ENCODE measurements around the gene KIAA0930. TPM values are rescaled to one million over a fixed set of nuclear protein-coding genes. Genes with fewer than 3 reads are reported as not detected.

KIAA0930 gene
- total RNA-seq, 1 experiment from 2014 or later = 61.9 TPM

DNA sequence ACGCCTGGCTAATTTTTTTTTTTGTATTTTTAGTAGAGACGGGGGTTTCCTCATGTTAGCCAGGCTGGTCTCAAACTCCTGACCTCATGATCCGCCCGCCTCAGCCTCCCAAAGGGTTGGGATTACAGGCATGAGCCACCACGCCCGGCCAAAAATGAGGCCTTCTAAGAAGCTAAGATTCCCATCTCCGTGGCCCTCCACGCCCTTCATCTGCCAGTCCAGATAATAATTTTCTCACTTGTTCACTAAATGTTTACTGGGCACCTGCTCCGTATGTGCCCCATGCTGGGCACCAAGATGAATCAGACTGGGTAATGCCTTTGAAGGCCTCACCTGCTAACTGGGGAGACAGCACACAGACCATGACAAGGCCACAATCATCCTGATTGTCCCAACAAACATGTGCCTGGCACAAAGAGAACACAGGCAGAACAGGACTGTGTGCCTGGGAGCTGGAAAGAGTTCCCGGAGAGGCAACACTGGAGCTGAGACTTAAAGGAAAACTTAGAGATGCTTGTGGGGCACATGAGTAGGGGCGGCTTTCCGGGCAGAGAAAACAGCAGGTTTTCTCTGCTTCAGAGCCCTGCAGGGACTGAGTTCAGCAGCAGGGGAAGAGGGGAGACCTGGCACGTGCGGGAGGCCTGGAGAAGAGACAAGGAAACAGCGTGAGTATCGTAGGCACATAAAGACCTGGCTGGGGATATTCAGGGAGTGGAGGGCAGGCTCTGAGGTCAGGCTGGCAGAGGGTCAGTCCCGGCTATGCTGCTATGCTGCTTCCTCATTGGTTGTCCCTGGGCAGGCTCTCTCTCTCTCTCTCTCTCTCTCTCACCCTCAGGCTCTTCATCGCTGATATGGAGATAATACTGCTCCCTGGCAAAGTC is 2.4 kb downstream of the KIAA0930 start:
- Mint-ChIP-seq H3K36me3 (ENCODE audit: insufficient read depth, unreplicated experiment) (peaks cover 6% of the 10 kb centered on the region), H3K9me3 (ENCODE audit: unreplicated experiment) (no peaks in the 10 kb centered on the region), H3K27me3 (ENCODE audit: insufficient read depth, unreplicated experiment) (no peaks in the 10 kb centered on the region), H3K4me3 (ENCODE audit: unreplicated experiment) (no peak overlapping the region), H3K27ac (ENCODE audit: low read depth, unreplicated experiment) (no peak overlapping the region), H3K4me1 (ENCODE audit: insufficient read depth, unreplicated experiment) (no peaks in the 10 kb centered on the region)
- DNase-seq (ENCODE audit: unreplicated experiment) = no peak
- no TSS peak for BruUV-seq (replicated peaks)
- TF ChIP-seq, protein P1, sequence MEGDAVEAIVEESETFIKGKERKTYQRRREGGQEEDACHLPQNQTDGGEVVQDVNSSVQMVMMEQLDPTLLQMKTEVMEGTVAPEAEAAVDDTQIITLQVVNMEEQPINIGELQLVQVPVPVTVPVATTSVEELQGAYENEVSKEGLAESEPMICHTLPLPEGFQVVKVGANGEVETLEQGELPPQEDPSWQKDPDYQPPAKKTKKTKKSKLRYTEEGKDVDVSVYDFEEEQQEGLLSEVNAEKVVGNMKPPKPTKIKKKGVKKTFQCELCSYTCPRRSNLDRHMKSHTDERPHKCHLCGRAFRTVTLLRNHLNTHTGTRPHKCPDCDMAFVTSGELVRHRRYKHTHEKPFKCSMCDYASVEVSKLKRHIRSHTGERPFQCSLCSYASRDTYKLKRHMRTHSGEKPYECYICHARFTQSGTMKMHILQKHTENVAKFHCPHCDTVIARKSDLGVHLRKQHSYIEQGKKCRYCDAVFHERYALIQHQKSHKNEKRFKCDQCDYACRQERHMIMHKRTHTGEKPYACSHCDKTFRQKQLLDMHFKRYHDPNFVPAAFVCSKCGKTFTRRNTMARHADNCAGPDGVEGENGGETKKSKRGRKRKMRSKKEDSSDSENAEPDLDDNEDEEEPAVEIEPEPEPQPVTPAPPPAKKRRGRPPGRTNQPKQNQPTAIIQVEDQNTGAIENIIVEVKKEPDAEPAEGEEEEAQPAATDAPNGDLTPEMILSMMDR (IDR thresholded peaks at IDR 0.05; ENCODE audit: unreplicated experiment) = no peak
- POLR2A ChIA-PET = interaction anchor here (0.7 to 1.2 kb wide), 4 partner anchors 8 to 299 kb away, joined by 3 to 7 read pairs (median 4); partner anchors contain the start of gene NUP50
- CTCF ChIA-PET = no interaction called here
- intact Hi-C loops (cut with micrococcal nuclease) = no loop called here

DNA sequence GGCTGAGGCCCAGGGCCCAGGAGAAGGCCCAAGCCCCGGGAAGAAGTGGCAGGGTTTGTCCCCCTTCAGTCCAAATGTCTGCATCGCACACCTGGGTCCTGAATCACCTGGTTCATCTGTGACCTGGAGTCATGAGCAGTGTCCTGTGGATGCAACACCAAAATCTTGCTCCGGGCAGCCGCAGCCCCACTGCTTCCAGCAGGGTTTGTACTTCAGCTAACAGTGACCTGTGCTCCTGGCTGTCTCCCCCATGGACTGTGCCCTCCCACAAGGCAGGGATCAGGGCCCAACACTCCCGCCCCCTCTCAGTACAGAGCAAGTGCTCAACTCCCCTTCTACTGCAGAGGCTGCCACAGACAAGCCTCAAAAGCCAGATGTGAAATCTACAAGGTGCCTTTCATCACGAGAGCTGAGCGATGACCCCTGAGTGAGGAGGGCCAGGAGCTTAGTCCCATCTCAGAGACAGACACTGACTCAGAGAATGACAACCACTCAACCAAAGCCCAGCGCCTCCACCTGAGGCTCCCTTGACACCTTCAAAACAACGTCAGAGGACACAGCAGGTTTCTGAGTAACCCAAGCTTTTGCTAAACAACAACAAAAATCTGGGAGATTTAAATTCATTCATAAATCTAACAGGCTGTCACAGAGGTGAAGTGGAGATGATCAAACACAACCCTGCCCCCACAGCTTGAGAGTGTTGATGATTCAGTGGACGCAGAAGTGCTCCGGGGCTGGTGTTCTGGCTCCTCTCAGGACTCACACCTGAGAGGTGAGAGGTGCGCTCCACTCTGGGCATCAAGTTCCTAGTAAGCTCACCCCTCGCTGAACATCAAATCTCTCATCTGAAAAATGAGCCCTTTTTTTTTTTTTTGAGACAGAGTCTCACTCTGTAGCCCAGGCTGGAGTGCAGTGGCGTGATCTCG is 3.4 kb downstream of the KIAA0930 start:
- POLR2A ChIA-PET = interaction anchor here (0.7 to 1.2 kb wide), 4 partner anchors 9 to 300 kb away, joined by 3 to 7 read pairs (median 4); partner anchors contain the start of gene NUP50
- H3K9me3 Mint-ChIP-seq (ENCODE audit: unreplicated experiment) = no peaks in the 10 kb centered on the region
- BruUV-seq (replicated peaks) = no TSS peak
- CTCF ChIA-PET = interaction anchor here (0.7 to 1.2 kb wide), 2 partner anchors 26 to 776 kb away, joined by 3 read pairs; no protein-coding TSS in a partner anchor
- TF ChIP-seq, protein P1 (IDR thresholded peaks at IDR 0.05; ENCODE audit: unreplicated experiment) = no peak
- H3K36me3 Mint-ChIP-seq (ENCODE audit: insufficient read depth, unreplicated experiment) = peaks cover 6% of the 10 kb centered on the region
- no peak for DNase-seq (ENCODE audit: unreplicated experiment)
- H3K4me1 Mint-ChIP-seq (ENCODE audit: insufficient read depth, unreplicated experiment) = no peaks in the 10 kb centered on the region
- H3K27me3 Mint-ChIP-seq (ENCODE audit: insufficient read depth, unreplicated experiment) = no peaks in the 10 kb centered on the region
- H3K27ac Mint-ChIP-seq (ENCODE audit: low read depth, unreplicated experiment) = no peak overlapping the region
- intact Hi-C loops (cut with micrococcal nuclease) = no loop called here
- H3K4me3 Mint-ChIP-seq (ENCODE audit: unreplicated experiment) = no peak overlapping the region

DNA sequence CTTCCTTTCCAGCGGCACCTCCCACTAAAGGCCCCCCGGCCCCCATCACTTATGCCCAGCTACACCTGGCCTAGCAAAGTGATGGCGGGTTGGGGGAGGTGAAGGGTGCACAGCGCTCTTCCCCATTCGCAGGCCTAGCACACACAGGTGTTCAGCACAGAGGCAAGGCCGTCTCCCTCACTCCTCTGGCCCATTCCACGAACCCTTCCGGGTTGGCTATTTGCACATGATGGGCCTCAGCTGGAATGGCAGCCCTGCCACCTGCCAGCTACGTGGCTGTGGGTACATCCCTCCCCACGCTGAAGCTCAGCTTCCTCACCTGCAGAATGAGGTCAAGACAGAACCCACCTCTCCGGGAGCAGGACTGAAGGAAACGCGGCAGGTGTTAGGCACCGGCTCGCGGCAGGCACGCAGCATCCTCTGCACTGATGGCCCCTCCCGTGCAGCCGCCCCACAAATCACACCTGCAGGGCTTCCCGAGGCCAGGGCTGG is 4.8 kb downstream of the KIAA0930 start:
- H3K9me3 Mint-ChIP-seq (ENCODE audit: unreplicated experiment) = no peaks in the 10 kb centered on the region
- H3K36me3 Mint-ChIP-seq (ENCODE audit: insufficient read depth, unreplicated experiment) = peaks cover 6% of the 10 kb centered on the region
- TF ChIP-seq, protein P1 (IDR thresholded peaks at IDR 0.05; ENCODE audit: unreplicated experiment) = no peak
- BruUV-seq (replicated peaks) = no TSS peak
- POLR2A ChIA-PET = no interaction called here
- DNase-seq (ENCODE audit: unreplicated experiment) = no peak
- peak overlapping the region; percentile 59 for H3K27ac Mint-ChIP-seq (ENCODE audit: low read depth, unreplicated experiment)
- no peaks in the 10 kb centered on the region for H3K27me3 Mint-ChIP-seq (ENCODE audit: insufficient read depth, unreplicated experiment)
- intact Hi-C loops (cut with micrococcal nuclease) = no loop called here
- CTCF ChIA-PET = interaction anchor here (1.2 kb wide), 1 partner anchor 25 kb away, joined by 3 read pairs; no protein-coding TSS in a partner anchor
- no peak overlapping the region for H3K4me3 Mint-ChIP-seq (ENCODE audit: unreplicated experiment)
- H3K4me1 Mint-ChIP-seq (ENCODE audit: insufficient read depth, unreplicated experiment) = peaks cover 5% of the 10 kb centered on the region
